Kidney capillary endothelial cell (primary cell): ENCODE results near the gene TRIM33.

Source experiments
- DNase-seq: peaks from one replicate; pipeline ENCODE4 v3.0.0-alpha.2; 2018; ENCODE audit warnings: low spot score

Gene TRIM33

GRCh38 chr1:114349891-114350605 is 161.0 kb downstream of the TRIM33 start:
- DNase-seq: no peak

GRCh38 chr1:114347431-114348209 is 163.4 kb downstream of the TRIM33 start:
- DNase-seq: no peak

GRCh38 chr1:114346480-114347029 is 164.4 kb downstream of the TRIM33 start:
- DNase-seq: peak; percentile 90

GRCh38 chr1:114345930-114346479 is 165.0 kb downstream of the TRIM33 start:
- DNase-seq: no peak

GRCh38 chr1:114344656-114345055 is 166.3 kb downstream of the TRIM33 start:
- DNase-seq: no peak
